ENCODE results near the gene NOS1. TPM values are rescaled to one million over a fixed set of nuclear protein-coding genes. Genes with fewer than 3 reads are reported as not detected.

NOS1 gene
- total RNA-seq, 1 donor from 2014 or later = 4.9 TPM

Other genes with a start within 250 kb of the NOS1 start
- 158 TPM for gene FBXO21, start 171.2 kb downstream of the NOS1 start, total RNA-seq